Activated CD4-positive, alpha-beta T cell treated with anti-CD3 and anti-CD28 coated beads, Interleukin-2, amount 10 ng/mL, durations not matched to agents 24 days and 14 days (primary cell): ENCODE results near the gene OR2T1. TPM values are rescaled to one million over a fixed set of nuclear protein-coding genes. Genes with fewer than 3 reads are reported as not detected.
"Not testable (repeated sequence)": the region's sequence is repeated elsewhere in the genome, so short reads cannot be mapped to it uniquely, and the experiment has no call there.

Experiments used
- DNase-seq: peaks from one replicate; pipeline ENCODE4 v3.0.0; 2022
- H3K27ac Mint-ChIP-seq: one replicate; pipeline ENCODE4 v1.8.0; 2022; ENCODE audit warnings: mild to moderate bottlenecking, mixed read lengths
- H3K27me3 Mint-ChIP-seq: one replicate; pipeline ENCODE4 v1.8.0; 2022; ENCODE audit warnings: mixed read lengths
- H3K36me3 Mint-ChIP-seq: one replicate; pipeline ENCODE4 v1.8.0; 2022; ENCODE audit warnings: low read depth, mild to moderate bottlenecking, mixed read lengths
- H3K4me1 Mint-ChIP-seq: one replicate; pipeline ENCODE4 v1.8.0; 2021; ENCODE audit warnings: mixed read lengths
- H3K4me3 Mint-ChIP-seq: one replicate; pipeline ENCODE4 v1.8.0; 2022; ENCODE audit warnings: mild to moderate bottlenecking, moderate library complexity, mixed read lengths
- H3K9me3 Mint-ChIP-seq: one replicate; pipeline ENCODE4 v1.8.0; 2021; ENCODE audit warnings: mixed read lengths
- intact Hi-C: fragments of 100-400 bp; cut with micrococcal nuclease; formaldehyde crosslinking; loops from one replicate; pipeline ENCODE4 v1.15.1; 2023
- total RNA-seq: library from RNA; stranded (reverse); gene quantifications from 2 replicates; pipeline ENCODE4 v1.2.3, GENCODE V29; 2022

The OR2T1 gene
- total RNA-seq, 1 donor from 2014 or later: not detected

DNA sequence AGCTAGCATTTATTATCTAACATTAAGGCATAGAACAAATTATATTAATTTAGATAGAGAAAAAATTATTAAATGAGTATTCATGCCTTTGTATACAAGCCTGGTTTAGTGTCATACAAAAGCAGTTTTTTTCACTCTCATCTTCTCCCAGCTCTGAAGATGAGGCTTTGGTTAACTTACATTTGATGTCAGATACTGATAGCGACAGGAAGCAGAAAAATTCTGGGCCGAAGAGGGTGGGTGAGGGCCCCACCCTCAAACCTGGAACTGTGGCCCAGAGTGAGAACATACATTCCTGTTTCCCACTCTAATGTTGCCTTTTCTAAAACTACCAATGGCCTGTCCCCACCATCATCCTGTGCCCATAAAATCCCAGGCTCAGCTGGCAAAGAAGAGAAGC, 15.0 kb downstream of the OR2T1 start:
- peaks cover 17% of the 10 kb centered on the region for H3K9me3 Mint-ChIP-seq
- intact Hi-C loops: no loop called here
- H3K27ac Mint-ChIP-seq: no peak overlapping the region
- DNase-seq: no peak
- H3K27me3 Mint-ChIP-seq: no peaks in the 10 kb centered on the region
- H3K36me3 Mint-ChIP-seq: no peaks in the 10 kb centered on the region
- H3K4me3 Mint-ChIP-seq: no peak overlapping the region
- peaks cover 8% of the 10 kb centered on the region for H3K4me1 Mint-ChIP-seq

GRCh38 chr1:248421384-248421783, 18.5 kb downstream of the OR2T1 start:
- H3K4me3 Mint-ChIP-seq: no peak overlapping the region
- intact Hi-C loops: no loop called here
- no peaks in the 10 kb centered on the region for H3K27me3 Mint-ChIP-seq
- no peak overlapping the region for H3K27ac Mint-ChIP-seq
- peaks cover 1% of the 10 kb centered on the region for H3K4me1 Mint-ChIP-seq
- H3K36me3 Mint-ChIP-seq: no peaks in the 10 kb centered on the region
- no peak for DNase-seq
- peaks cover 13% of the 10 kb centered on the region for H3K9me3 Mint-ChIP-seq

- intact Hi-C loops, H3K27ac Mint-ChIP-seq, H3K4me1 Mint-ChIP-seq, H3K4me3 Mint-ChIP-seq, DNase-seq, H3K27me3 Mint-ChIP-seq, H3K36me3 Mint-ChIP-seq: not testable (repeated sequence)
- peaks cover 14% of the 10 kb centered on the region for H3K9me3 Mint-ChIP-seq
These were observed 24.8 kb downstream of the OR2T1 start for GRCh38 chr1:248427526-248428191.

GRCh38 chr1:248428192-248428533, 25.3 kb downstream of the OR2T1 start:
- DNase-seq, H3K27me3 Mint-ChIP-seq, H3K36me3 Mint-ChIP-seq, H3K4me1 Mint-ChIP-seq, H3K4me3 Mint-ChIP-seq, H3K27ac Mint-ChIP-seq, intact Hi-C loops, H3K9me3 Mint-ChIP-seq: not testable (repeated sequence)

DNA sequence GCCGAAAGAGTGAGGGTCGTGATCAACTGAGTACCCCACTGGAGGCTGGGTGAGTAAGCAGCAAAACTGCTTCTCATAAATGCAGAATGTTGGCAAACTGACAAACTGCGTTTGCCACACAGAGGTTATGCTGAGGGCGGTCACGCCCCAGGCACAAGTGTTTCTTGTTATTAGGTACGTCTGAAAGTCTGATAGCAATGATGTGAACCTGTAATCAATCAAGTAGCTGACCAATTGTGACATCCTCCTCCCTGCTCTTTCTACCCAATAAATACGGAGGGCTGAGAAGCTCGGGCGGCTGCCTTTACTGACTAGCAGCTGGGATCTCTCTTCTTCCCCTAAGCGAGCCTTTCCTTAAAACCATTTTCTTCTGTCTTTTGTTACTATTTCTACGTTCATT, 28.8 kb downstream of the OR2T1 start:
- H3K27me3 Mint-ChIP-seq, H3K36me3 Mint-ChIP-seq, intact Hi-C loops, H3K9me3 Mint-ChIP-seq, H3K4me3 Mint-ChIP-seq, DNase-seq, H3K27ac Mint-ChIP-seq, H3K4me1 Mint-ChIP-seq: not testable (repeated sequence)

GRCh38 chr1:248432201-248432600, 29.4 kb downstream of the OR2T1 start:
- H3K27ac Mint-ChIP-seq, DNase-seq, H3K36me3 Mint-ChIP-seq, H3K27me3 Mint-ChIP-seq, intact Hi-C loops, H3K9me3 Mint-ChIP-seq, H3K4me3 Mint-ChIP-seq, H3K4me1 Mint-ChIP-seq: not testable (repeated sequence)

- H3K4me3 Mint-ChIP-seq, H3K27me3 Mint-ChIP-seq, intact Hi-C loops, H3K9me3 Mint-ChIP-seq, H3K27ac Mint-ChIP-seq, H3K36me3 Mint-ChIP-seq, DNase-seq, H3K4me1 Mint-ChIP-seq: not testable (repeated sequence)
These were observed 31.1 kb downstream of the OR2T1 start for GRCh38 chr1:248433811-248434415.

GRCh38 chr1:248434913-248435312, 32.1 kb downstream of the OR2T1 start:
- H3K27ac Mint-ChIP-seq, H3K36me3 Mint-ChIP-seq, DNase-seq, H3K27me3 Mint-ChIP-seq, H3K4me3 Mint-ChIP-seq, H3K9me3 Mint-ChIP-seq, intact Hi-C loops, H3K4me1 Mint-ChIP-seq: not testable (repeated sequence)

GRCh38 chr1:248436303-248436702, 33.5 kb downstream of the OR2T1 start:
- H3K4me3 Mint-ChIP-seq, H3K36me3 Mint-ChIP-seq, DNase-seq, H3K27me3 Mint-ChIP-seq, H3K4me1 Mint-ChIP-seq, intact Hi-C loops, H3K9me3 Mint-ChIP-seq, H3K27ac Mint-ChIP-seq: not testable (repeated sequence)

- intact Hi-C loops, DNase-seq, H3K4me3 Mint-ChIP-seq, H3K27me3 Mint-ChIP-seq, H3K27ac Mint-ChIP-seq, H3K9me3 Mint-ChIP-seq, H3K4me1 Mint-ChIP-seq, H3K36me3 Mint-ChIP-seq: not testable (repeated sequence)
These were observed 35.8 kb downstream of the OR2T1 start for GRCh38 chr1:248438668-248439067.

- H3K4me3 Mint-ChIP-seq, intact Hi-C loops, H3K27ac Mint-ChIP-seq, H3K27me3 Mint-ChIP-seq, H3K4me1 Mint-ChIP-seq, H3K9me3 Mint-ChIP-seq, H3K36me3 Mint-ChIP-seq, DNase-seq: not testable (repeated sequence)
These were observed 36.4 kb downstream of the OR2T1 start for GRCh38 chr1:248439283-248439682.

DNA sequence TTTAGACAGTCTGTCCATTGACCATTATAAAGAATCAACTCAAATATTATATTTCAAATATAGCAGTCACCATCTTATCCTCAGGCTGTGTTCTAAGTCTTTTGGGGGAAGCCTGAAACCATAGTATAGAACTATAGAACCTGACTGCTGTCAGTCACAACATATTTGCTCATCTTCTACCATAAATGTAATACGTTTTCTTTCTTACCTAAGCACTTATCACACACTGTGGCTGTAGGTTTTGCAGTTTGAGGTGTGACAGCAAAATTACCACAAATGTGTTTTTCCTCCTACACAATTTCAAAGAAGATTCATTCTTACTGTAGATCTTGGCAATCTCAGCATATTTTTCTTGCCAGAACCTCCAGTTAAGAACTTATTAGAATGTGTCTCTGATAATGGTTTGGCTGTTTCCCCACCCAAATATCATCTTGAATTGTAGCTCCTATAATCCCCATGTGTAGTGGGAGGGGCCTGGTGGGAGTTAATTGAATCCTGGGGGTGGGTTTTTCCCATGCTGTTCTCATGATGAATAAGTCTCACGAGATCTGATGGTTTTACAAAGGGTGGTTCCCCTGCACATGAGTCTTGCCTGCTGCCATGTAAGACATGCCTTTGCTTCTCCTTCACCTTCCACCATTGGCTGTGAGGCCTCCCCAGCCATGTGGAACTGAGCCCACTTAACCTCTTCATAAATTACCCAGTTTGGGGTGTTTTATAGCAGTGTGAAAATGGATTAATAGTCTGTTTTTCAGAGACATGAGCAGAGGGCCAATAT, 39.8 kb downstream of the OR2T1 start:
- intact Hi-C loops, H3K36me3 Mint-ChIP-seq, H3K4me1 Mint-ChIP-seq, H3K9me3 Mint-ChIP-seq, H3K27me3 Mint-ChIP-seq, H3K4me3 Mint-ChIP-seq, H3K27ac Mint-ChIP-seq, DNase-seq: not testable (repeated sequence)

GRCh38 chr1:248444603-248445002, 41.8 kb downstream of the OR2T1 start:
- H3K27ac Mint-ChIP-seq, H3K4me3 Mint-ChIP-seq, intact Hi-C loops, DNase-seq, H3K4me1 Mint-ChIP-seq, H3K9me3 Mint-ChIP-seq, H3K27me3 Mint-ChIP-seq, H3K36me3 Mint-ChIP-seq: not testable (repeated sequence)

DNA sequence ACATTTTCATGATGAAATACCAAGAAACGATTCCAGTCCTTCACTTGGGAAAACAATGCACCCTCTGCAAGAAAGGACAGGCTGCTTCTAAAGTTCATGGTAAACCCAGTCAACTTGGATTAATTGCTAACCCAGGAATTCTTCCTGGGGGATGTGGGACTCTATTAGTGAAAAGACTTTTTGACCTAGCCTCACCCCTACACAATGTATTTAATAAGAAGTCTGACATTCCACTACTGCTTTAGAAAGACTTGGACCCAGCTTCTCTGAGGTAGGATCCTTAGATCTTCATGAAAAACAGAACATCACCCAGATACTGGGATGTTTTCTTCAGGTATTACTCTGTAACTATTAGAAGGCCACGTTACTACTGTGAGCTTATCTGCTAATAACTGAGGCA, 42.6 kb downstream of the OR2T1 start, which contains the start of gene OR2T2:
OR2T2 (plus strand) TSS at position 239 of the 400 bp plus-strand sequence. CDS start 7,161 bp downstream, outside the sequence.
- H3K4me3 Mint-ChIP-seq, DNase-seq, H3K9me3 Mint-ChIP-seq, H3K4me1 Mint-ChIP-seq, H3K27me3 Mint-ChIP-seq, H3K36me3 Mint-ChIP-seq, H3K27ac Mint-ChIP-seq, intact Hi-C loops: not testable (repeated sequence)
